Stimulated activated CD4-positive, alpha-beta T cell treated with anti-CD3 and anti-CD28 coated beads, Interleukin-15, amount 100 ng/mL, for 48 hours (primary cell): ENCODE data around the gene MTTP.

ENCODE experiments used
- DNase-seq, 2 donors: peaks; one replicate each; pipeline ENCODE4 v3.0.0-alpha.2; 2020; ENCODE audit warnings: low read depth in 2 of 2

The MTTP gene

GRCh38 chr4:99593781-99594641, 19.4 kb downstream of the MTTP start:
- DNase-seq: no peak

GRCh38 chr4:99594818-99595217, 20.2 kb downstream of the MTTP start:
- DNase-seq: no peak

- DNase-seq: no peak
These were observed 32.1 kb downstream of the MTTP start for GRCh38 chr4:99606716-99607115.

GRCh38 chr4:99608417-99608816, 33.8 kb downstream of the MTTP start:
- no peak for DNase-seq

- no peak for DNase-seq
These were observed 36.1 kb downstream of the MTTP start for GRCh38 chr4:99610605-99611175.

- no peak for DNase-seq
These were observed 37.7 kb downstream of the MTTP start for GRCh38 chr4:99612281-99612680.

- DNase-seq: no peak
These were observed 38.1 kb downstream of the MTTP start for GRCh38 chr4:99612704-99613103.

- no peak for DNase-seq
These were observed 39.9 kb downstream of the MTTP start for GRCh38 chr4:99614491-99614890.

GRCh38 chr4:99615170-99615820, 40.7 kb downstream of the MTTP start:
- no peak for DNase-seq

GRCh38 chr4:99617374-99617773, 42.8 kb downstream of the MTTP start:
- DNase-seq: no peak

GRCh38 chr4:99622341-99622740, 47.7 kb downstream of the MTTP start:
- DNase-seq: no peak

- DNase-seq: peak in 1 of 2 donors; percentile 2
These were observed 49.6 kb downstream of the MTTP start for GRCh38 chr4:99624141-99624719.

- no peak for DNase-seq
These were observed 50.7 kb downstream of the MTTP start for GRCh38 chr4:99625369-99625768.

GRCh38 chr4:99628040-99628439, 53.4 kb downstream of the MTTP start:
- no peak for DNase-seq

- no peak for DNase-seq
These were observed 55.4 kb downstream of the MTTP start for GRCh38 chr4:99629962-99630554.

- DNase-seq: no peak
These were observed 56.3 kb downstream of the MTTP start for GRCh38 chr4:99630857-99631360.

- no peak for DNase-seq
These were observed 59.1 kb downstream of the MTTP start for GRCh38 chr4:99633772-99634171.

GRCh38 chr4:99634742-99635360, 60.2 kb downstream of the MTTP start:
- no peak for DNase-seq

GRCh38 chr4:99635601-99636000, 61.0 kb downstream of the MTTP start:
- DNase-seq: no peak

- no peak for DNase-seq
These were observed 61.8 kb downstream of the MTTP start for GRCh38 chr4:99636422-99636821.

- no peak for DNase-seq
These were observed 62.5 kb downstream of the MTTP start for GRCh38 chr4:99637174-99637573.
